Activated T-cell treated with anti-CD3 and anti-CD28 coated beads for 24 hours (primary cell): ENCODE results near the gene SH2D5.
A peak's percentile ranks its signal among the peaks of the same experiment; 100 is the strongest.
"Not testable (repeated sequence)": the region's sequence is repeated elsewhere in the genome, so short reads cannot be mapped to it uniquely, and the experiment has no call there.

Source experiments
- DNase-seq: peaks from one replicate; pipeline ENCODE4 v3.0.0-alpha.2; 2020; ENCODE audit warnings: low read depth

The SH2D5 gene

GRCh38 chr1:20728371-20729154, 3.9 kb downstream of the SH2D5 start:
- DNase-seq, result no peak

- no peak for DNase-seq
These were observed 4.7 kb downstream of the SH2D5 start for GRCh38 chr1:20727746-20728316.

- no peak for DNase-seq
These were observed 5.4 kb downstream of the SH2D5 start for GRCh38 chr1:20726932-20727745.

- no peak for DNase-seq
These were observed 6.2 kb downstream of the SH2D5 start for GRCh38 chr1:20726118-20726911.

- DNase-seq, result no peak
These were observed 7.0 kb downstream of the SH2D5 start for GRCh38 chr1:20725189-20726117.

- DNase-seq, result no peak
These were observed 7.9 kb downstream of the SH2D5 start for GRCh38 chr1:20724364-20725188.

GRCh38 chr1:20723537-20724363, 8.8 kb downstream of the SH2D5 start:
- DNase-seq, result no peak

GRCh38 chr1:20723159-20723536, 9.4 kb downstream of the SH2D5 start:
- DNase-seq, result no peak

- no peak for DNase-seq
These were observed 11.1 kb downstream of the SH2D5 start for GRCh38 chr1:20721117-20722061.

- DNase-seq, result no peak
These were observed 11.8 kb downstream of the SH2D5 start for GRCh38 chr1:20720631-20721091.

- DNase-seq, result no peak
These were observed 12.5 kb downstream of the SH2D5 start for GRCh38 chr1:20719871-20720620.

- no peak for DNase-seq
These were observed 13.2 kb downstream of the SH2D5 start for GRCh38 chr1:20719261-20719660.

GRCh38 chr1:20718343-20718882, 14.1 kb downstream of the SH2D5 start:
- not testable (repeated sequence) for DNase-seq

GRCh38 chr1:20717452-20718342, 14.8 kb downstream of the SH2D5 start, which contains the start of gene KIF17:
TSS of gene KIF17 (minus strand) at chr1:20718007. CDS start at chr1:20717706, 301 bp downstream.
- peak; percentile 53 for DNase-seq

GRCh38 chr1:20716232-20716631, 16.3 kb downstream of the SH2D5 start:
- DNase-seq, result no peak

- DNase-seq, result no peak
These were observed 17.1 kb downstream of the SH2D5 start for GRCh38 chr1:20715406-20715805.
